Neuronal stem cell (in vitro differentiated cells): Measurements from ENCODE around the gene IRX2.

Experiments used
- DNase-seq: peaks from one replicate; pipeline ENCODE4 v3.0.0-alpha.2; 2013; ENCODE audit warnings: low spot score
- H2AFZ ChIP-seq: one replicate; pipeline ENCODE4 v1.6.1; 2013; ENCODE audit warnings: mild to moderate bottlenecking, low read length, inconsistent platforms
- H2AK5ac ChIP-seq: 2 replicates; pipeline ENCODE4 v1.6.1; 2013; ENCODE audit warnings: low read depth, mild to moderate bottlenecking, inconsistent platforms, low read length, moderate library complexity, mixed read lengths
- H2BK120ac ChIP-seq: 2 replicates; pipeline ENCODE4 v1.6.1; 2013; ENCODE audit warnings: low read depth, mild to moderate bottlenecking, inconsistent platforms, low read length, moderate library complexity, mixed read lengths
- H2BK12ac ChIP-seq: one replicate; pipeline ENCODE4 v1.6.1; 2013; ENCODE audit warnings: low read length, inconsistent platforms
- H2BK15ac ChIP-seq: 2 replicates; pipeline ENCODE4 v1.6.1; 2013; ENCODE audit warnings: mild to moderate bottlenecking, low read length, inconsistent platforms, mixed read lengths
- H2BK5ac ChIP-seq: one replicate; pipeline ENCODE4 v1.6.1; 2013; ENCODE audit warnings: inconsistent platforms, mild to moderate bottlenecking, low read length, moderate library complexity
- H3K14ac ChIP-seq: one replicate; pipeline ENCODE4 v1.6.1; 2013; ENCODE audit warnings: low read length, inconsistent platforms
- H3K18ac ChIP-seq: 2 replicates; pipeline ENCODE4 v1.6.1; 2013; ENCODE audit warnings: low read length, inconsistent platforms
- H3K23ac ChIP-seq: 2 replicates; pipeline ENCODE4 v1.6.1; 2013; ENCODE audit warnings: low read depth, mild to moderate bottlenecking, mixed read lengths, low read length, inconsistent platforms; ENCODE audit not compliant: poor library complexity
- H3K27ac ChIP-seq: replicated peaks from 3 replicates; pipeline ENCODE4 v1.5.1; 2013; ENCODE audit warnings: low read length, inconsistent platforms
- H3K27me3 ChIP-seq, 3 experiments: 2 replicates each; pipeline ENCODE4 v1.6.1; 2013; ENCODE audit warnings: low read length in 3 of 3, mild to moderate bottlenecking in 2 of 3, inconsistent platforms in 1 of 3, low read depth in 1 of 3, mixed read lengths in 1 of 3, moderate library complexity in 1 of 3; ENCODE audit not compliant: control insufficient read depth in 3 of 3, insufficient read depth in 3 of 3
- H3K36me3 ChIP-seq, 2 donors: replicated peaks in 1 of 2; 2 replicates each; pipeline ENCODE4 v1.6.1; 2013; ENCODE audit warnings: low read length in 2 of 2; ENCODE audit not compliant: control insufficient read depth in 2 of 2, insufficient read depth in 2 of 2
- H3K4ac ChIP-seq: 2 replicates; pipeline ENCODE4 v1.6.1; 2013; ENCODE audit warnings: inconsistent platforms, mild to moderate bottlenecking, low read length, moderate library complexity
- H3K4me1 ChIP-seq, 2 donors: 1 replicate in 1 of 2; 2 replicates in 1 of 2; pipeline ENCODE4 v1.6.1; 2013; ENCODE audit warnings: low read length in 2 of 2, low read depth in 1 of 2; ENCODE audit not compliant: control insufficient read depth in 2 of 2, insufficient read depth in 1 of 2
- H3K4me2 ChIP-seq: one replicate; pipeline ENCODE4 v1.6.1; 2013; ENCODE audit warnings: mild to moderate bottlenecking, low read length, inconsistent platforms; ENCODE audit not compliant: insufficient read depth, poor library complexity, severe bottlenecking
- H3K4me3 ChIP-seq, 2 donors: 2 replicates each; pipeline ENCODE4 v1.5.1; 2013; ENCODE audit warnings: low read length in 2 of 2, mild to moderate bottlenecking in 2 of 2, inconsistent platforms in 1 of 2, moderate library complexity in 1 of 2
- H3K79me1 ChIP-seq: one replicate; pipeline ENCODE4 v1.6.1; 2013; ENCODE audit warnings: low read depth, mild to moderate bottlenecking, inconsistent platforms, low read length, moderate library complexity
- H3K9ac ChIP-seq: one replicate; pipeline ENCODE4 v1.6.1; 2013; ENCODE audit warnings: mild to moderate bottlenecking, low read depth, low read length, inconsistent platforms; ENCODE audit not compliant: poor library complexity
- H3K9me3 ChIP-seq, 2 donors: replicated peaks in 1 of 2; 2 replicates each; pipeline versions ENCODE3 to v1.6.1; 2013; ENCODE audit warnings: low read length in 2 of 2, mild to moderate bottlenecking in 2 of 2, inconsistent platforms in 1 of 2, low read depth in 1 of 2, mixed read lengths in 1 of 2, moderate library complexity in 1 of 2; ENCODE audit not compliant: control insufficient read depth in 2 of 2, insufficient read depth in 1 of 2
- H4K8ac ChIP-seq: one replicate; pipeline ENCODE4 v1.6.1; 2013; ENCODE audit warnings: low read depth, mild to moderate bottlenecking, inconsistent platforms, low read length, moderate library complexity
- H4K91ac ChIP-seq: one replicate; pipeline ENCODE4 v1.6.1; 2013; ENCODE audit warnings: low read length, low read depth, mild to moderate bottlenecking, inconsistent platforms; ENCODE audit not compliant: poor library complexity
- WGBS, 2 donors: extraction: QIAGEN DNeasy Blood & Tissue Kit; methylation state at CpG; one replicate each; pipeline ENCODE4 v1.1.7; 2013; ENCODE audit warnings: missing lambda C conversion rate in 2 of 2, mixed read lengths in 1 of 2; ENCODE audit not compliant: insufficient read length in 2 of 2, insufficient replicate concordance in 1 of 2; ENCODE audit errors: extremely low coverage in 2 of 2; 5-methylcytosine and 5-hydroxymethylcytosine counted together

Gene IRX2

GRCh38 chr5:2752059-2752820 is 763 bp upstream of the IRX2 start:
- DNase-seq, result no peak
- no peak overlapping the region for H3K27ac ChIP-seq
- H3K4me2 ChIP-seq, result peak overlapping the region; percentile 96
- H3K23ac ChIP-seq, result peak overlapping the region; percentile 58
- peak overlapping the region; percentile 99 for H2BK15ac ChIP-seq
- no CpG with 5 or more reads among the region's 58 CpGs for WGBS, 2 donors
- H3K9me3 ChIP-seq, result peaks cover 3 to 41% of the 10 kb centered on the region in 2 donors
- H4K91ac ChIP-seq, result no peak overlapping the region
- peak overlapping the region; percentile 88 for H3K9ac ChIP-seq
- no peak overlapping the region for H4K8ac ChIP-seq
- no peak overlapping the region for H3K4ac ChIP-seq
- H2BK120ac ChIP-seq, result peak overlapping the region; percentile 47
- H2BK12ac ChIP-seq, result peak overlapping the region; percentile 82
- H3K79me1 ChIP-seq, result peaks cover 11% of the 10 kb centered on the region
- peaks cover 0 to 79% (median 5%) of the 10 kb centered on the region in 3 experiments for H3K27me3 ChIP-seq
- H3K14ac ChIP-seq, result no peak overlapping the region
- peaks cover 9 to 46% of the 10 kb centered on the region in 2 donors for H3K36me3 ChIP-seq
- peaks cover 7 to 25% of the 10 kb centered on the region in 2 donors for H3K4me1 ChIP-seq
- H2AFZ ChIP-seq, result peak overlapping the region; percentile 80
- peak overlapping the region; percentile 75 to 95 for H3K4me3 ChIP-seq
- peak overlapping the region; percentile 97 for H3K18ac ChIP-seq
- no peak overlapping the region for H2BK5ac ChIP-seq
- peak overlapping the region; percentile 14 for H2AK5ac ChIP-seq

GRCh38 chr5:2750758-2751464 is 566 bp downstream of the IRX2 start:
- no peak overlapping the region for H2AK5ac ChIP-seq
- peak overlapping the region; percentile 94 to 95 for H3K4me3 ChIP-seq
- H4K8ac ChIP-seq, result no peak overlapping the region
- no CpG with 5 or more reads among the region's 110 CpGs for WGBS, 2 donors
- no peak overlapping the region for H3K4ac ChIP-seq
- H3K36me3 ChIP-seq, result peaks cover 9 to 60% of the 10 kb centered on the region in 2 donors
- no peak overlapping the region for H2AFZ ChIP-seq
- no peak for DNase-seq
- H3K27ac ChIP-seq, result no peak overlapping the region
- no peak overlapping the region for H4K91ac ChIP-seq
- peak overlapping the region; percentile 91 for H3K23ac ChIP-seq
- H2BK12ac ChIP-seq, result no peak overlapping the region
- peaks cover 10 to 23% of the 10 kb centered on the region in 2 donors for H3K4me1 ChIP-seq
- H2BK5ac ChIP-seq, result peak overlapping the region; percentile 53
- H3K27me3 ChIP-seq, result peaks cover 0 to 69% (median 5%) of the 10 kb centered on the region in 3 experiments
- H2BK15ac ChIP-seq, result peak overlapping the region; percentile 81
- H3K9me3 ChIP-seq, result peaks cover 3 to 47% of the 10 kb centered on the region in 2 donors
- H3K14ac ChIP-seq, result peak overlapping the region; percentile 38
- peak overlapping the region; percentile 31 for H2BK120ac ChIP-seq
- peak overlapping the region; percentile 91 for H3K18ac ChIP-seq
- H3K79me1 ChIP-seq, result peaks cover 11% of the 10 kb centered on the region
- peak overlapping the region; percentile 92 for H3K9ac ChIP-seq
- peak overlapping the region; percentile 96 for H3K4me2 ChIP-seq

GRCh38 chr5:2750026-2750757 is 1.3 kb downstream of the IRX2 start:
- no peak overlapping the region for H3K27ac ChIP-seq
- DNase-seq, result no peak
- H3K4me2 ChIP-seq, result peak overlapping the region; percentile 96
- H3K9me3 ChIP-seq, result peaks cover 3 to 47% of the 10 kb centered on the region in 2 donors
- H4K91ac ChIP-seq, result no peak overlapping the region
- peak overlapping the region; percentile 92 for H3K9ac ChIP-seq
- H3K18ac ChIP-seq, result peak overlapping the region; percentile 90
- H2AK5ac ChIP-seq, result peak overlapping the region; percentile 46
- no peak overlapping the region for H2BK120ac ChIP-seq
- peak overlapping the region; percentile 53 for H2BK5ac ChIP-seq
- peaks cover 0 to 63% (median 5%) of the 10 kb centered on the region in 3 experiments for H3K27me3 ChIP-seq
- H3K79me1 ChIP-seq, result peaks cover 11% of the 10 kb centered on the region
- WGBS, 2 donors, result no CpG with 5 or more reads among the region's 63 CpGs
- peak overlapping the region; percentile 30 for H2BK15ac ChIP-seq
- peak overlapping the region; percentile 94 to 95 for H3K4me3 ChIP-seq
- no peak overlapping the region for H2BK12ac ChIP-seq
- peaks cover 13 to 17% of the 10 kb centered on the region in 2 donors for H3K4me1 ChIP-seq
- peak overlapping the region; percentile 95 for H3K23ac ChIP-seq
- no peak overlapping the region for H3K4ac ChIP-seq
- H3K36me3 ChIP-seq, result peaks cover 9 to 61% of the 10 kb centered on the region in 2 donors
- no peak overlapping the region for H3K14ac ChIP-seq
- H4K8ac ChIP-seq, result no peak overlapping the region
- no peak overlapping the region for H2AFZ ChIP-seq
